ENCODE results near the gene FAM83G. TPM values are rescaled to one million over a fixed set of nuclear protein-coding genes. Genes with fewer than 3 reads are reported as not detected.

FAM83G gene, protein sequence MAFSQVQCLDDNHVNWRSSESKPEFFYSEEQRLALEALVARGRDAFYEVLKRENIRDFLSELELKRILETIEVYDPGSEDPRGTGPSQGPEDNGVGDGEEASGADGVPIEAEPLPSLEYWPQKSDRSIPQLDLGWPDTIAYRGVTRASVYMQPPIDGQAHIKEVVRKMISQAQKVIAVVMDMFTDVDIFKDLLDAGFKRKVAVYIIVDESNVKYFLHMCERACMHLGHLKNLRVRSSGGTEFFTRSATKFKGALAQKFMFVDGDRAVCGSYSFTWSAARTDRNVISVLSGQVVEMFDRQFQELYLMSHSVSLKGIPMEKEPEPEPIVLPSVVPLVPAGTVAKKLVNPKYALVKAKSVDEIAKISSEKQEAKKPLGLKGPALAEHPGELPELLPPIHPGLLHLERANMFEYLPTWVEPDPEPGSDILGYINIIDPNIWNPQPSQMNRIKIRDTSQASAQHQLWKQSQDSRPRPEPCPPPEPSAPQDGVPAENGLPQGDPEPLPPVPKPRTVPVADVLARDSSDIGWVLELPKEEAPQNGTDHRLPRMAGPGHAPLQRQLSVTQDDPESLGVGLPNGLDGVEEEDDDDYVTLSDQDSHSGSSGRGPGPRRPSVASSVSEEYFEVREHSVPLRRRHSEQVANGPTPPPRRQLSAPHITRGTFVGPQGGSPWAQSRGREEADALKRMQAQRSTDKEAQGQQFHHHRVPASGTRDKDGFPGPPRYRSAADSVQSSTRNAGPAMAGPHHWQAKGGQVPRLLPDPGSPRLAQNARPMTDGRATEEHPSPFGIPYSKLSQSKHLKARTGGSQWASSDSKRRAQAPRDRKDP
- 1 to 10 TPM; 4.0 to 4.1 TPM for total RNA-seq

DNA sequence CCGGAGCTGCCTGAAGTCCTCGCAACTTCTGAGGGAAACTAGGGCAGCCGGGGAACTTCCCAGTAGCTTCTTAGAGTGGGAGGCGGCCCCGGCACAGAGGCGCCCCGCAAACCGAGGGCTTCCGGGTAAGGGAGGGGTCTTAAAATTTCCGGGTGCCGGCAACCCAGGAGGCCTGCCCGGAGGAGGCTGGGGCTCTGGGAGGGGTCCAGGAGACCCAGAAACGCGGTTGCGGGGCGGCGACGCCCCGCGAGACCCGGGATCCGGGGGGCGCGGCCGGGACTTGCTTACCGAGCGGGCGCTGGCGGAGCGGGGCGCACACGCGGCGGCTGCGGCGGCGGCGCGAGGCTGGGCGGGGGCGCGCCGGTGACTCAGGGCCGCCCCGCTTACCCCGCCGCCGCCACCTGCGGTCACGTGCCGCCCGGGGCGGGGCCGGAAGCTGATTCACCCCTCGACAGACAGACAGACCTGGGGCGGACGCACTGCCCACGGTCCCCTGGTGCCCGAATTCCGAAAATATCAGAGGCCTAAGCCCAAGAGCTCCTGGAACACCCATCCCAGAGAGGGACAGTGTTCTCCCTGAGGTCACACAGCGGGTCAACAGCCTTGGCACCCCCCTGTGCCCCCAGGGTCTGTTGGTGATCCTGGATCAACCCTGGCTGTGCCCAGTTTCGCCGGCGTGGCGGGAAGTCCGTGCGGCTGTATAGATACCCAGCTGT is at the start of gene FAM83G:
Gene FAM83G, minus strand, starts transcription at position 344 of the 716 bp plus-strand sequence. CDS start 723 bp downstream, outside the sequence.

DNA sequence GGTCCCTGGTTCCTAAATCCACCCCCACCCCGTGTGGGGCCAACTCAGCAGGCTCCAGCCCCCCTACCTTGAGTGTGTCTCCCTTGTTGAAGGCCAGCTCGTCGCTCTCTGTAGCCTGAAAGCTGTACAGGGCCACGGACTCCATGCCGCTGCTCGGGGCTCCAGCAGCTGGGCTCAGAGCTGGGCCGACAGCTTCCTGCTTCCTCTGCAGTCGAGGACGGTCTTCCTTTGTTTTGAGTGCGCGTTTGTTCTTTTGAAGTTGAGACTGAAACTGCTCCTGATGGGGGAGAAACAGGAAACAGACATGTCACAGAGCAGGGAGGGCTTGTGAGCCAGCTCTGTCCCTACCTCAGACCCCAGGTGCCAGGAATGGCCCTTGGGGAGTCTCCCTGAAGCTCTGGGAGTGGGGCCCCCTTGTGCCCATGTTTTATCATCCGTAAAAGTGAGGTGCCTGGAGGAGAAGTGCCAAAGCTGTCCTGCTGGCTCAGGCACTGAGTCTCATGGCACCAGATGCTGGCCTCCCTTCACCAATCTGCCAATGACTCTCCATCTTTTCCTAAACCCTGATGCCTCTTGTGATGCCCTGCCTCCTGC is 42.3 kb upstream of the FAM83G start, which contains the start of gene GRAP:
Gene GRAP, minus strand, starts transcription at position 176 of the 594 bp plus-strand sequence. Its CDS starts 31 bp downstream, at position 145.

DNA sequence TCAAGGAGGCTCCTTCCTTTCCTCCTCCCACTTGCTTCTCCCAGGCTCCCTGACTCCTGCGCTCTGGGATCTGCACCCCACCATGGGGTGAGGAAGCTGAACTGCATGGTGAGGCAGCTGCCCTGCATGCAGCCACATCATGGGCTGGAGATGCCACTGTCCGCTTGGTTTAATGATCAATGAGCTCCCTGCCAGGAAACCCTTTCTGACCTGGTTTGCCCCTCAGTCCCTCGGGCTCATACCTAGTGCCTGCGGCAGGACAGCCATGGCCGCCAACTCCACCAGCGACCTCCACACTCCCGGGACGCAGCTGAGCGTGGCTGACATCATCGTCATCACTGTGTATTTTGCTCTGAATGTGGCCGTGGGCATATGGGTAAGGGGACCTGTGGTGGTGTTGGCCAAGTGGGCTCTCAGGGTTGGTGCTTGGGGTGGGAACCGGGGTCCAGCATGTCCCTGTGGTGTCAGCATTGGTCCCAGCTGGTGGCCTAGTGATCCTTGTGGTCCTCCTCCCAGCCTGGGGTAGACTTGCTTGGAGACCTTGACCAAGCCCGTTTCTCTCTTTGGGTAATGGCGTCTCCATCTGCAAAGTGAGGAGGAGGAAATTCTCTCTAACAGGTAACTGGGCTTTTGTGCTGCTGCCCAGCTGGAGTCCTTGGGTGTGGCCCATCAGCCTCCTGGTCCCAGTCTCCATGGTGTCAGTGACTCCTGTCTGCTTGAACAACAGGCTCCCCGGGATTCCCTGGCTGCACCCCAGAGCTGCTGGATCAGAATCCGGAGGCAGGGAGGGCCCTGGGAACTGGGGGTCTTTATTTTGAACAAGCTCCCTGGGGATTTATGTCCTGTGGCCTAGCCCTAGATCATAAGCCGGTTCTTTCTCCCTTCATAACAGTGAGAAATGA is 52.4 kb downstream of the FAM83G start, which contains the start of gene SLC5A10:
Gene SLC5A10, plus strand, starts transcription at position 225 of the 902 bp plus-strand sequence. Its CDS starts 41 bp downstream, at position 266.

Small RNAs within 50 kb of the gene (small RNA-seq; reads per million reads assigned to genes)
- gene AC090286.3 (0 reads per million in 2 donors), gene RF00324 (0 reads per million in 2 donors)

Other genes with a start within 250 kb of the FAM83G start
- gene TVP23B, start 223.6 kb downstream of the FAM83G start, total RNA-seq, result 10 to 100 TPM; 26.8 to 58.9 TPM
- 10 to 100 TPM; 37.9 to 46.0 TPM for gene PRPSAP2, start 146.6 kb downstream of the FAM83G start, total RNA-seq
- 1 to 10 TPM in 1 of 2 donors, under 1 TPM in 1; 0.67 to 5.5 TPM for gene SLC5A10, start 52.6 kb downstream of the FAM83G start, total RNA-seq
- not detected for gene GRAP, start 42.2 kb upstream of the FAM83G start, total RNA-seq
- under 1 TPM in 1 of 2 donors, not detected in 1; 0.67 TPM for gene GRAPL, start 122.8 kb upstream of the FAM83G start, total RNA-seq
- gene EPN2, start 232.6 kb upstream of the FAM83G start, total RNA-seq, result 10 to 100 TPM; 18.3 to 18.6 TPM

Data from melanocyte of skin (primary cell).